A673 (cell line): Measurements from ENCODE around the gene MFSD1. TPM values are rescaled to one million over a fixed set of nuclear protein-coding genes. Genes with fewer than 3 reads are reported as not detected.

Experiments used
- BruUV-seq: library from RNA; stranded (reverse); fragments of 400-500 nt; replicated peaks from 2 replicates; lab custom pipeline; 2021; lab: Mats Ljungman, UMichigan
- CTCF ChIA-PET: fragments of 300-600 bp; sonication (Branson Sonifier 250); formaldehyde crosslinking; loops from one replicate; lab custom pipeline; 2022; ENCODE audit warnings: antibody characterized with exemption; lab: Charles Lee
- POLR2A ChIA-PET: fragments of 300-600 bp; sonication (Branson Sonifier 250); formaldehyde crosslinking; loops from one replicate; lab custom pipeline; 2022; ENCODE audit warnings: antibody characterized with exemption; ENCODE audit not compliant: low non-redundant PET; lab: Charles Lee
- DNase-seq: peaks from one replicate; pipeline ENCODE4 v3.0.0-alpha.2; 2015; ENCODE audit warnings: low spot score
- H3K27ac ChIP-seq: fragments of 200-600 bp; sonication (generic); 2 replicates; pipeline ENCODE4 v1.5.1; 2016; ENCODE audit warnings: mixed run types, low read depth, mild to moderate bottlenecking, mixed read lengths, antibody characterized with exemption, low read length; ENCODE audit not compliant: poor library complexity, severe bottlenecking
- H3K27me3 ChIP-seq: fragments of 200-600 bp; sonication (generic); replicated peaks from 2 replicates; pipeline ENCODE4 v1.6.1; 2017; ENCODE audit warnings: mixed run types, low read depth, mild to moderate bottlenecking, mixed read lengths, antibody characterized with exemption, low read length; ENCODE audit not compliant: insufficient read depth, poor library complexity
- H3K36me3 ChIP-seq: fragments of 200-600 bp; sonication (generic); 2 replicates; pipeline ENCODE4 v1.6.1; 2016; ENCODE audit warnings: mixed run types, mild to moderate bottlenecking, mixed read lengths, antibody characterized with exemption, low read length; ENCODE audit not compliant: insufficient read depth, poor library complexity, severe bottlenecking
- H3K4me1 ChIP-seq: fragments of 200-600 bp; sonication (generic); 2 replicates; pipeline ENCODE4 v1.6.1; 2017; ENCODE audit warnings: mixed run types, mild to moderate bottlenecking, mixed read lengths, antibody characterized with exemption, low read length; ENCODE audit not compliant: insufficient read depth, poor library complexity, severe bottlenecking
- H3K4me3 ChIP-seq: fragments of 200-600 bp; sonication (generic); 2 replicates; pipeline ENCODE4 v1.5.1; 2016; ENCODE audit warnings: low read depth, mixed run types, mild to moderate bottlenecking, mixed read lengths, low read length; ENCODE audit not compliant: poor library complexity, severe bottlenecking
- H3K9me3 ChIP-seq: fragments of 200-600 bp; sonication (generic); 2 replicates; pipeline ENCODE4 v1.6.1; 2016; ENCODE audit warnings: mixed run types, low read depth, mild to moderate bottlenecking, mixed read lengths, antibody characterized with exemption, low read length; ENCODE audit not compliant: poor library complexity, severe bottlenecking
- EZH2 ChIP-seq: fragments of 200-600 bp; sonication (generic); IDR thresholded peaks from 2 replicates; pipeline ENCODE4 v1.6.1; 2017; ENCODE audit warnings: borderline replicate concordance, low read depth, mild to moderate bottlenecking, mixed read lengths, antibody characterized with exemption, low read length; ENCODE audit not compliant: poor library complexity, severe bottlenecking
- intact Hi-C: fragments of 100-400 bp; cut with micrococcal nuclease; formaldehyde crosslinking; loops from one replicate; pipeline ENCODE4 v1.10.0; 2022; ENCODE audit not compliant: unreplicated experiment
- total RNA-seq: library from RNA; stranded (reverse); gene quantifications from 2 replicates; pipeline ENCODE4 v1.2.3, GENCODE V29; 2021
- TF ChIP-seq, protein P1 (sequence below): fragments of 300-800, 200-600 bp; sonication (generic); conservative IDR thresholded peaks from 2 replicates; pipeline ENCODE4 v1.5.1; 2017; ENCODE audit warnings: low read depth, mild to moderate bottlenecking, antibody characterized with exemption, low read length, moderate library complexity, mixed read lengths

The MFSD1 gene
- total RNA-seq, 1 experiment from 2014 or later, result 15.2 TPM

- Histone ChIP-seq H3K36me3 (no peaks in the 10 kb centered on the region), H3K9me3 (no peaks in the 10 kb centered on the region), H3K4me3 (no peak overlapping the region), H3K27ac (no peak overlapping the region), H3K4me1 (no peaks in the 10 kb centered on the region), H3K27me3 (no peaks in the 10 kb centered on the region)
- intact Hi-C loops, result no loop called here
- DNase-seq, result no peak
- BruUV-seq, result no TSS peak
- ChIA-PET CTCF (no interaction called here), POLR2A (no interaction called here)
- TF ChIP-seq, protein P1, sequence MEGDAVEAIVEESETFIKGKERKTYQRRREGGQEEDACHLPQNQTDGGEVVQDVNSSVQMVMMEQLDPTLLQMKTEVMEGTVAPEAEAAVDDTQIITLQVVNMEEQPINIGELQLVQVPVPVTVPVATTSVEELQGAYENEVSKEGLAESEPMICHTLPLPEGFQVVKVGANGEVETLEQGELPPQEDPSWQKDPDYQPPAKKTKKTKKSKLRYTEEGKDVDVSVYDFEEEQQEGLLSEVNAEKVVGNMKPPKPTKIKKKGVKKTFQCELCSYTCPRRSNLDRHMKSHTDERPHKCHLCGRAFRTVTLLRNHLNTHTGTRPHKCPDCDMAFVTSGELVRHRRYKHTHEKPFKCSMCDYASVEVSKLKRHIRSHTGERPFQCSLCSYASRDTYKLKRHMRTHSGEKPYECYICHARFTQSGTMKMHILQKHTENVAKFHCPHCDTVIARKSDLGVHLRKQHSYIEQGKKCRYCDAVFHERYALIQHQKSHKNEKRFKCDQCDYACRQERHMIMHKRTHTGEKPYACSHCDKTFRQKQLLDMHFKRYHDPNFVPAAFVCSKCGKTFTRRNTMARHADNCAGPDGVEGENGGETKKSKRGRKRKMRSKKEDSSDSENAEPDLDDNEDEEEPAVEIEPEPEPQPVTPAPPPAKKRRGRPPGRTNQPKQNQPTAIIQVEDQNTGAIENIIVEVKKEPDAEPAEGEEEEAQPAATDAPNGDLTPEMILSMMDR, result no peak
- no peak for TF ChIP-seq EZH2
Observed at GRCh38 chr3:158859362-158859761, 57.5 kb downstream of the MFSD1 start.

DNA sequence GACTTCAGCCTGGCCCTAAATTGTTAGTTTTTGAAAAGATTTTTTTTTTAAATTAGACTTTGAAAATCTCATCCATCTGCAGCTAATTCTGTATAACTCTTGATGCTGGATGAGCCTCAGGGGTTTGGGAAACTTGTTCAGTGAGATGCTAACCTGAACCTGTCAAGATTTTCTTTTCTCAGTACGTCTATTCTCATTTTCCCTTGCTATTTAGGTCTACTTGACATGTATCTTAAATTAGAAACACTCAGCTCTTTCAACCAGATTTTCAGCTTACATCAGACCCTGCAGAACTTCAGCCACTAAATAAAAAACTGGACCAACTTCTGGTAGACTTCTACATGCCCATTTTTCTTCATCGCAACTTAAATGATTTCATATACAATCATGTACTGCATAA lies 61.4 kb downstream of the MFSD1 start:
- no TSS peak for BruUV-seq
- no peak for DNase-seq
- TF ChIP-seq, protein P1, result no peak
- TF ChIP-seq EZH2, result no peak

DNA sequence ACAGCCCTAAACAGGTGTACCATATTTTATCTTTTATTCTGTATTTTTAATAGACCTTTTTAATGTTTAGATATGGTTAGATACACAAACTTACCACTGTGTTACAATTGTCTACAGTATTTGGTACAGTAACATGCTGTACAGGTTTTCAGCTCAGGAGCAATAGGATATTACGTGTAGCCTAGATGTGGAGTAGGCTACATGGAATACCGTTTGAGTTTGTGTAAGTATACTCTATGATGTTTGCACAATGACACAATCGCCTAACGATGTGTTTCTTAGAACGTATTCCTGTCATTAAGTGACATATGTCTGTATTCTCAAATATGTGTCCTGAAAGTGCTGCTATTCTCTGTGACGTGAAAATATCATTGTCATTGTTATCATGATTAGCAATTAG lies 62.6 kb downstream of the MFSD1 start:
- intact Hi-C loops, result no loop called here

More for the DNA sequence above, 61.4 kb downstream of the MFSD1 start:
- Histone ChIP-seq H3K27ac (no peak overlapping the region), H3K4me1 (no peaks in the 10 kb centered on the region), H3K4me3 (no peak overlapping the region), H3K36me3 (no peaks in the 10 kb centered on the region), H3K27me3 (no peaks in the 10 kb centered on the region), H3K9me3 (no peaks in the 10 kb centered on the region)
- ChIA-PET POLR2A (interaction anchor here (0.6 kb wide), 1 partner anchor 50 kb away, joined by 7 read pairs; no protein-coding TSS in a partner anchor), CTCF (interaction anchor here (0.6 kb wide), 1 partner anchor 1204 kb away, joined by 8 read pairs; no protein-coding TSS in a partner anchor)
- intact Hi-C loops, result no loop called here

More for the DNA sequence above, 62.6 kb downstream of the MFSD1 start:
- TF ChIP-seq EZH2, result no peak
- TF ChIP-seq, protein P1, result no peak
- Histone ChIP-seq H3K4me3 (no peak overlapping the region), H3K27ac (no peak overlapping the region), H3K36me3 (no peaks in the 10 kb centered on the region), H3K9me3 (no peaks in the 10 kb centered on the region), H3K27me3 (peaks cover 5% of the 10 kb centered on the region), H3K4me1 (no peaks in the 10 kb centered on the region)
- BruUV-seq, result no TSS peak
- DNase-seq, result no peak
- ChIA-PET CTCF (no interaction called here), POLR2A (no interaction called here)
